ENCODE data around the gene COL5A2.
A peak's percentile ranks its signal among the peaks of the same experiment; 100 is the strongest.

The COL5A2 gene

GRCh38 chr2:188997263-188997662 lies 182.3 kb downstream of the COL5A2 start:
- DNase-seq (ENCODE audit: low read depth), result peak; percentile 34

GRCh38 chr2:188993247-188993646 lies 186.3 kb downstream of the COL5A2 start:
- no peak for DNase-seq (ENCODE audit: low read depth)

GRCh38 chr2:188986839-188987238 lies 192.7 kb downstream of the COL5A2 start:
- no peak for DNase-seq (ENCODE audit: low read depth)

- DNase-seq (ENCODE audit: low read depth), result peak; percentile 85
Measured at GRCh38 chr2:188984680-188985079, 194.9 kb downstream of the COL5A2 start.

- peak; percentile 95 for DNase-seq (ENCODE audit: low read depth)
Measured at GRCh38 chr2:188984065-188984491, 195.5 kb downstream of the COL5A2 start.

GRCh38 chr2:188983427-188984064 lies 196.0 kb downstream of the COL5A2 start:
- DNase-seq (ENCODE audit: low read depth), result peak; percentile 98

All from fibroblast of gingiva (primary cell).